HepG2 (cell line): ENCODE data around the gene ACOT9. TPM values are rescaled to one million over a fixed set of nuclear protein-coding genes. Genes with fewer than 3 reads are reported as not detected.

ENCODE experiments used
- ATAC-seq: fragments of 200-7000 bp; cut with Tn5 transposase; 3 replicates; pipeline ENCODE4 v1.9.1; 2020; ENCODE audit warnings: mild to moderate bottlenecking, moderate library complexity
- BruUV-seq: library from RNA; stranded (reverse); fragments of 400-500 nt; replicated peaks from 2 replicates; lab custom pipeline; 2021; lab: Mats Ljungman, UMichigan
- CTCF ChIA-PET: fragments of 300-600 bp; formaldehyde crosslinking; extraction: SDS; loops from one replicate; lab custom pipeline; 2021; ENCODE audit warnings: low total read pairs, inconsistent platforms, low intra/inter-chr PET ratio; lab: Yijun Ruan, JAX
- POLR2A ChIA-PET: fragments of 350-600 bp; sonication (Branson Sonifier 250); formaldehyde crosslinking; loops from one replicate; lab custom pipeline; 2020; ENCODE audit warnings: antibody characterized with exemption, inconsistent platforms; lab: Yijun Ruan, JAX
- DNase-seq: peaks from one replicate; pipeline ENCODE4 v3.0.0-alpha.2; 2015; ENCODE audit warnings: low spot score
- FAIRE-seq: peaks from 3 replicates; lab custom pipeline; 2011; peaks lifted over from hg19 to GRCh38; lab: Jason Lieb, UNC
- H2AFZ ChIP-seq: one replicate; pipeline ENCODE4 v1.6.1; 2011; ENCODE audit warnings: low read length, inconsistent platforms
- H3K27ac ChIP-seq: fragments of 300-600 bp; 3 replicates; pipeline ENCODE4 v1.8.0; 2011; ENCODE audit warnings: mixed run types, mild to moderate bottlenecking, mixed read lengths, low read length, inconsistent platforms; ENCODE audit not compliant: insufficient read depth; ENCODE audit errors: extremely low read length
- H3K27me3 ChIP-seq, 2 experiments: fragments of 200-600 bp in 1 of 2; 2 replicates in 1 of 2; 3 replicates in 1 of 2; pipeline versions ENCODE4 v1.6.0 to v1.8.0; 2011; ENCODE audit warnings: low read length in 2 of 2, mild to moderate bottlenecking in 2 of 2, moderate library complexity in 2 of 2, inconsistent platforms in 1 of 2; ENCODE audit not compliant: insufficient read depth in 2 of 2, control insufficient read depth in 1 of 2
- H3K36me3 ChIP-seq, 2 experiments: fragments of 200-600 bp in 1 of 2; replicated peaks in 1 of 2; 2 replicates in 1 of 2; 3 replicates in 1 of 2; pipeline versions ENCODE4 v1.5.1 to v1.8.0; 2011; ENCODE audit warnings: low read length in 2 of 2, inconsistent platforms in 1 of 2; ENCODE audit not compliant: insufficient read depth in 2 of 2, control insufficient read depth in 1 of 2
- H3K4me1 ChIP-seq: 2 replicates; pipeline ENCODE4 v1.5.1; 2012; ENCODE audit warnings: low read length, inconsistent platforms; ENCODE audit not compliant: insufficient read depth
- H3K4me2 ChIP-seq: 2 replicates; pipeline ENCODE4 v1.6.0; 2011; ENCODE audit warnings: low read depth, low read length, inconsistent platforms
- H3K4me3 ChIP-seq, 3 experiments: fragments of 200-600 bp in 1 of 3; sonication (generic), shearing (Covaris generic) in 1 of 3; replicated peaks in 1 of 3; 2 replicates each; pipeline ENCODE4 v1.5.1; 2011 to 2016; ENCODE audit warnings: low read length in 3 of 3, inconsistent platforms in 2 of 3, low read depth in 2 of 3, mild to moderate bottlenecking in 2 of 3, control low read depth in 1 of 3, mixed read lengths in 1 of 3; ENCODE audit not compliant: insufficient read depth in 1 of 3
- H3K79me2 ChIP-seq: one replicate; pipeline ENCODE4 v1.6.1; 2011; ENCODE audit warnings: low read length, inconsistent platforms; ENCODE audit not compliant: insufficient read depth
- H3K9ac ChIP-seq: 2 replicates; pipeline ENCODE4 v1.6.0; 2011; ENCODE audit warnings: mild to moderate bottlenecking, low read depth, low read length, inconsistent platforms; ENCODE audit not compliant: insufficient read depth
- H3K9me3 ChIP-seq: 2 replicates; pipeline ENCODE4 v1.5.1; 2012; ENCODE audit warnings: mild to moderate bottlenecking, low read length
- H4K20me1 ChIP-seq: 2 replicates; pipeline ENCODE4 v1.6.0; 2011; ENCODE audit warnings: inconsistent platforms, mild to moderate bottlenecking, low read length, moderate library complexity; ENCODE audit not compliant: insufficient read depth
- AGO2 ChIP-seq: fragments of 200-400 bp; formaldehyde crosslinking; optimal IDR thresholded peaks from 2 replicates; pipeline ENCODE3; 2017; ENCODE audit warnings: mild to moderate bottlenecking, low read depth, low read length, moderate library complexity
- GTF3A ChIP-seq: sonication (generic); formaldehyde crosslinking; conservative IDR thresholded peaks from 2 replicates; pipeline ENCODE4 v1.4.0; 2020; ENCODE audit warnings: mild to moderate bottlenecking, missing genetic modification reagents
- HNRNPUL1 ChIP-seq: fragments of 200-400 bp; formaldehyde crosslinking; IDR thresholded peaks from 2 replicates; pipeline ENCODE4 v1.6.1; 2017; ENCODE audit warnings: low read depth, mild to moderate bottlenecking, low read length, moderate library complexity
- THAP11 ChIP-seq: IDR thresholded peaks from 2 replicates; pipeline ENCODE4 v1.6.1; 2016; ENCODE audit warnings: missing biosample characterization, missing genetic modification reagents
- ZEB1 ChIP-seq: IDR thresholded peaks from 2 replicates; pipeline ENCODE4 v1.6.1; 2012; ENCODE audit warnings: mild to moderate bottlenecking, low read depth, inconsistent platforms; ENCODE audit not compliant: insufficient replicate concordance
- ZFP36L1 ChIP-seq: sonication (generic); formaldehyde crosslinking; IDR thresholded peaks from 2 replicates; pipeline ENCODE4 v1.8.0; 2022; ENCODE audit warnings: mild to moderate bottlenecking, missing genetic modification reagents, moderate library complexity
- ZNF232 ChIP-seq: sonication (generic); formaldehyde crosslinking; IDR thresholded peaks from 2 replicates; pipeline ENCODE4 v1.4.0; 2020; ENCODE audit warnings: missing genetic modification reagents, borderline replicate concordance
- ZNF441 ChIP-seq: sonication (generic); formaldehyde crosslinking; IDR thresholded peaks from 2 replicates; pipeline ENCODE4 v1.7.0; 2021; ENCODE audit warnings: missing genetic modification reagents, borderline replicate concordance
- ZNF501 ChIP-seq: sonication (generic); formaldehyde crosslinking; IDR thresholded peaks from 2 replicates; pipeline ENCODE4 v1.5.1; 2020; ENCODE audit warnings: mild to moderate bottlenecking, moderate library complexity, missing genetic modification reagents
- WGBS: methylation state at CpG from one replicate; pipeline ENCODE4 v1.1.6; 2017; ENCODE audit warnings: low lambda C conversion rate; 5-methylcytosine and 5-hydroxymethylcytosine counted together
- in situ Hi-C: cut with HindIII; loops from 2 replicates; pipeline ENCODE4 v1.10.0; 2017; ENCODE audit warnings: low pct_unique_long_range_greater_than_20kb; ENCODE audit not compliant: extremely low pct_ligation_motif_present
- intact Hi-C: fragments of 100-400 bp; cut with micrococcal nuclease; formaldehyde crosslinking; loops from one replicate; pipeline ENCODE4 v1.10.0; 2022; ENCODE audit not compliant: unreplicated experiment
- polyA plus RNA-seq, 8 experiments: library from polyadenylated mRNA; depleted of rRNA in 3 of 8; stranded (reverse) in 7 of 8; unstranded in 1 of 8; fragments of >200 nt; fragmentation: Illumina TruSeq in 4 of 8; extraction: Trizol in 4 of 8; gene quantifications; 2 replicates each; pipeline versions ENCODE4 v1.2.1 to v1.2.3, GENCODE V29; 2011 to 2016; ENCODE audit warnings: low read depth in 4 of 8, missing spikeins in 1 of 8, mixed read lengths in 1 of 8; ENCODE audit not compliant: insufficient read depth in 1 of 8
- total RNA-seq, 5 experiments: library from RNA; depleted of rRNA; stranded (reverse); fragments of >200 nt; fragmentation: Illumina TruSeq; extraction: Trizol; gene quantifications; 2 replicates each; pipeline ENCODE4 v1.2.3, GENCODE V29; 2016; ENCODE audit warnings: low read depth in 1 of 5
- TF ChIP-seq, protein P1 (sequence below): sonication (generic); formaldehyde crosslinking; IDR thresholded peaks from 2 replicates; pipeline ENCODE4 v1.4.0; 2020; ENCODE audit warnings: missing genetic modification reagents
- TF ChIP-seq, protein P2 (sequence below): sonication (generic); formaldehyde crosslinking; IDR thresholded peaks from 2 replicates; pipeline ENCODE4 v1.8.0; 2022; ENCODE audit warnings: missing genetic modification reagents, mild to moderate bottlenecking, inconsistent platforms, borderline replicate concordance
- TF ChIP-seq, protein P3 (sequence below): sonication (generic); formaldehyde crosslinking; IDR thresholded peaks from 2 replicates; pipeline ENCODE4 v1.4.0; 2020; ENCODE audit warnings: missing genetic modification reagents
- TF ChIP-seq, protein P4 (sequence below): sonication (generic); formaldehyde crosslinking; IDR thresholded peaks from 2 replicates; pipeline ENCODE4 v1.4.0; 2020; ENCODE audit warnings: missing genetic modification reagents; ENCODE audit errors: not compliant biosample characterization

Gene ACOT9
- total and polyA plus RNA-seq, 2 of the 13 experiments (the other 11 are each of a cell fraction or from before 2014, with no cell fraction given), result 33.3 to 36.9 TPM

DNA sequence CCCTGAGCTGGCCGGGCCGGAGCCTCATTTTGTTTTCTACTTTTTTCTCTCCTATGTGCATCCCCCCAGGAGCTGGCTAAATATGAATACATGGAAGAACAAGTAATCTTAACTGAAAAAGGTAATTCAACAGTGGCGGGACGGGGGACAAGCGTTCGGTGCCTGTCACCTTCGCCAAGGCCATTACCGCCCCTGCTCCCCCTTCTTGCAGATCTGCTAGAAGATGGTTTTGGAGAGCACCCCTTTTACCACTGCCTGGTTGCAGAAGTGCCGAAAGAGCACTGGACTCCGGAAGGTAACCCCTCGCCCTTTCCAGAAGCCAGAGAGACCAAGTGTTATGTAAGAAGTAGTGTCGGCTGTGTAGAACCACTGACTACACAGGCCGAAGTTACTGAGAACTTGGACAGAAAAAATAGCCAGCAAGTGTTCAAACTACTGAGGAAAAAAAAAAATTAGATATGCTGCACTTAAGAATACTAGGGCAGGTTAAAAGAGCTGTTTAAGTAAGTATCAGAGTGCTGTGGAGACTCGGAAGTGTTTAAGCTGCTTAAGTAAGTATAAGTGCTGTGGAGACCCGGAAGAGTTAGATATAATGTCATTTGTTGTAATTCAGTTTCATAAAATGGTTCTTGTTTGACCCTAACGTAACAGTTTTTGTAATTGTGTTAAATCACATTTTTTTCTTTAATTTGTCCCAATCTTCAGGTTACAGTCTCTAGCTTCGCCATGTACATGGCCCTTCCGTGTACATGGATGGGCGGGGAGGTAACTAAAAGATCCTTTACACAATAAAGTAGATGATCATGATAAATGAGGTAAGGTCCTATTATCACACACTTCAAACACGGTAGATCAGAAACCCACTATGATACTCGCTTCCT, 40.8 kb upstream of the ACOT9 start (continued):
- TF ChIP-seq, protein P1, sequence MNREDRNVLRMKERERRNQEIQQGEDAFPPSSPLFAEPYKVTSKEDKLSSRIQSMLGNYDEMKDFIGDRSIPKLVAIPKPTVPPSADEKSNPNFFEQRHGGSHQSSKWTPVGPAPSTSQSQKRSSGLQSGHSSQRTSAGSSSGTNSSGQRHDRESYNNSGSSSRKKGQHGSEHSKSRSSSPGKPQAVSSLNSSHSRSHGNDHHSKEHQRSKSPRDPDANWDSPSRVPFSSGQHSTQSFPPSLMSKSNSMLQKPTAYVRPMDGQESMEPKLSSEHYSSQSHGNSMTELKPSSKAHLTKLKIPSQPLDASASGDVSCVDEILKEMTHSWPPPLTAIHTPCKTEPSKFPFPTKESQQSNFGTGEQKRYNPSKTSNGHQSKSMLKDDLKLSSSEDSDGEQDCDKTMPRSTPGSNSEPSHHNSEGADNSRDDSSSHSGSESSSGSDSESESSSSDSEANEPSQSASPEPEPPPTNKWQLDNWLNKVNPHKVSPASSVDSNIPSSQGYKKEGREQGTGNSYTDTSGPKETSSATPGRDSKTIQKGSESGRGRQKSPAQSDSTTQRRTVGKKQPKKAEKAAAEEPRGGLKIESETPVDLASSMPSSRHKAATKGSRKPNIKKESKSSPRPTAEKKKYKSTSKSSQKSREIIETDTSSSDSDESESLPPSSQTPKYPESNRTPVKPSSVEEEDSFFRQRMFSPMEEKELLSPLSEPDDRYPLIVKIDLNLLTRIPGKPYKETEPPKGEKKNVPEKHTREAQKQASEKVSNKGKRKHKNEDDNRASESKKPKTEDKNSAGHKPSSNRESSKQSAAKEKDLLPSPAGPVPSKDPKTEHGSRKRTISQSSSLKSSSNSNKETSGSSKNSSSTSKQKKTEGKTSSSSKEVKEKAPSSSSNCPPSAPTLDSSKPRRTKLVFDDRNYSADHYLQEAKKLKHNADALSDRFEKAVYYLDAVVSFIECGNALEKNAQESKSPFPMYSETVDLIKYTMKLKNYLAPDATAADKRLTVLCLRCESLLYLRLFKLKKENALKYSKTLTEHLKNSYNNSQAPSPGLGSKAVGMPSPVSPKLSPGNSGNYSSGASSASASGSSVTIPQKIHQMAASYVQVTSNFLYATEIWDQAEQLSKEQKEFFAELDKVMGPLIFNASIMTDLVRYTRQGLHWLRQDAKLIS (CRISPR knock-in tag), result 0 out of 2 replicates have a peak, but pooled peaks have one; percentile 50
- TF ChIP-seq AGO2 (peak; percentile 10), ZNF501 (CRISPR knock-in tag) (no peak)

DNA sequence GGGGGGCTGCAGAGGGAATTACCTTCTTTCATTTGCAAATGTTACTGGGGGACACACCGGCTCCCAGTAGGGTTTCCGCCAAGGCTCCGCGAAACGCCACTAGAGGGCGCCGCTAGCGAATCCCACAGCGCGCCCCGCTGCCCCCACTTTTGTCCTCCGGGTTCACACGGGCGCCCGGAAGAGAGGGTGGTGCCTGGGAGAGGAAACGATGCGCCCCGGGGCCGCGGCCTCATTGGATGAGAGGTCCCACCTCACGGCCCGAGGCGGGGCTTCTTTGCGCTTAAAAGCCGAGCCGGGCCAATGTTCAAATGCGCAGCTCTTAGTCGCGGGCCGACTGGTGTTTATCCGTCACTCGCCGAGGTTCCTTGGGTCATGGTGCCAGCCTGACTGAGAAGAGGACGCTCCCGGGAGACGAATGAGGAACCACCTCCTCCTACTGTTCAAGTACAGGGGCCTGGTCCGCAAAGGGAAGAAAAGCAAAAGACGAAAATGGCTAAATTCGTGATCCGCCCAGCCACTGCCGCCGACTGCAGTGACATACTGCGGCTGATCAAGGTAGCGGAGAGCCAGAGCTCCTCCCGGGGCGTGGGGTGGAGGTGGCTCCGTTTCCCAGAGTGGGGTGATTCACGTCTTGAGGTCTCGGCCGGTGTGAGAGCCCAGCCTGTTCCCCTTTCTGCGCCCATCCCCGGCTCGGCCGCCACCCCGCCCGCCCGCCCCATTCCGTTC, 40.0 kb upstream of the ACOT9 start, which contains the start of gene SAT1:
TSS of gene SAT1 (plus strand) at position 311 of the 726 bp plus-strand sequence. CDS start at position 490, 179 bp downstream.
- H4K20me1 ChIP-seq, result peaks cover 17% of the 10 kb centered on the region
- no TSS peak for BruUV-seq
- no peaks in the 10 kb centered on the region for H3K9me3 ChIP-seq
- DNase-seq (peak; percentile 88), ATAC-seq (peak; percentile 95), FAIRE-seq (no peak)
- ChIA-PET POLR2A (interaction anchor here (0.6 to 4.7 kb wide), 28 partner anchors 13 to 271 kb away, joined by 3 to 91 read pairs (median 6); partner anchors contain the start of genes ACOT9, APOO and CXorf58), CTCF (interaction anchor here (2.0 kb wide), 1 partner anchor 119 kb away, joined by 27 read pairs; no protein-coding TSS in a partner anchor)
- peak within 1 kb of the TSS; percentile 78 for H3K4me2 ChIP-seq
- peaks cover 33% of the 10 kb centered on the region for H3K4me1 ChIP-seq
- peak within 1 kb of the TSS; percentile 82 for H3K27ac ChIP-seq
- H3K36me3 ChIP-seq, result peaks cover 0 to 1% of the 10 kb centered on the region in 2 experiments; a peak in 2 of 5 replicates
- no peaks in the 10 kb centered on the region; a peak in 1 of 5 replicates for H3K27me3 ChIP-seq
- H3K79me2 ChIP-seq, result peaks cover 31% of the 10 kb centered on the region
- peak within 1 kb of the TSS; percentile 87 to 93 (median 88) for H3K4me3 ChIP-seq
- in situ Hi-C loops, result loop anchor here (5.0 kb wide), 1 partner anchor 119 kb away; no protein-coding TSS in a partner anchor
- peak within 1 kb of the TSS; percentile 89 for H3K9ac ChIP-seq
- H2AFZ ChIP-seq, result peak within 1 kb of the TSS; percentile 42
- WGBS, result no CpG with 5 or more reads among the region's 58 CpGs
- intact Hi-C loops, result loop anchor here (1.0 to 10.0 kb wide), 2 partner anchors 119 to 1938 kb away; no protein-coding TSS in a partner anchor
- TF ChIP-seq, protein P2, sequence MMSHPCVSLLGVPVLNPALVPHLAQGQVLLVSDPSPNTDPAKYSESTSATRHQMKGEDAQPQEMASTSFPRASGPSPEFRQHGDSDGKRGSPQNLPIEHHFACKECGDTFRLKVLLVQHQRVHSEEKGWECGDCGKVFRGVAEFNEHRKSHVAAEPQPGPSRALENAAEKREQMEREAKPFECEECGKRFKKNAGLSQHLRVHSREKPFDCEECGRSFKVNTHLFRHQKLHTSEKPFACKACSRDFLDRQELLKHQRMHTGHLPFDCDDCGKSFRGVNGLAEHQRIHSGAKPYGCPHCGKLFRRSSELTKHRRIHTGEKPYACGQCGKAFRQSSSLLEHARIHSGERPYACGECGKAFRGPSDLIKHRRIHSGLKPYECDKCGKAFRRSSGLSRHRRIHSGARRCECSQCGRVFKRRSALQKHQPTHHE (CRISPR knock-in tag), result no peak
- TF ChIP-seq ZNF441 (CRISPR knock-in tag), result no peak
- TF ChIP-seq ZNF232 (CRISPR knock-in tag), result no peak
- TF ChIP-seq, protein P3, sequence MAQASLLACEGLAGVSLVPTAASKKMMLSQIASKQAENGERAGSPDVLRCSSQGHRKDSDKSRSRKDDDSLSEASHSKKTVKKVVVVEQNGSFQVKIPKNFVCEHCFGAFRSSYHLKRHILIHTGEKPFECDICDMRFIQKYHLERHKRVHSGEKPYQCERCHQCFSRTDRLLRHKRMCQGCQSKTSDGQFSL (CRISPR knock-in tag), result no peak
- no peak for TF ChIP-seq ZEB1
- no peak for TF ChIP-seq HNRNPUL1
- no peak for TF ChIP-seq GTF3A (CRISPR knock-in tag)
- TF ChIP-seq, protein P4, sequence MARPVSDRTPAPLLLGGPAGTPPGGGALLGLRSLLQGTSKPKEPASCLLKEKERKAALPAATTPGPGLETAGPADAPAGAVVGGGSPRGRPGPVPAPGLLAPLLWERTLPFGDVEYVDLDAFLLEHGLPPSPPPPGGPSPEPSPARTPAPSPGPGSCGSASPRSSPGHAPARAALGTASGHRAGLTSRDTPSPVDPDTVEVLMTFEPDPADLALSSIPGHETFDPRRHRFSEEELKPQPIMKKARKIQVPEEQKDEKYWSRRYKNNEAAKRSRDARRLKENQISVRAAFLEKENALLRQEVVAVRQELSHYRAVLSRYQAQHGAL (CRISPR knock-in tag), result no peak
- TF ChIP-seq THAP11, result peak; percentile 60
- no peak for TF ChIP-seq ZFP36L1 (CRISPR knock-in tag)
